Measurements from ENCODE around the gene SIX1.

Gene SIX1

GRCh38 chr14:60654334-60654821 lies 5.1 kb upstream of the SIX1 start:
- Histone ChIP-seq H3K9ac (no peak overlapping the region), H3K36me3 (ENCODE audit: insufficient read depth) (no peaks in the 10 kb centered on the region), H2AFZ (ENCODE audit: low read depth) (no peak overlapping the region), H4K20me1 (ENCODE audit: insufficient read depth) (no peaks in the 10 kb centered on the region), H3K4me2 (no peak overlapping the region), H3K4me1 (ENCODE audit: low read depth, poor library complexity, severe bottlenecking) (no peaks in the 10 kb centered on the region), H3K79me2 (ENCODE audit: insufficient read depth, low read depth) (no peaks in the 10 kb centered on the region), H3K4me3 (IDR thresholded peaks at IDR 0.05; ENCODE audit: insufficient read depth, low read depth, low read length) (no peak overlapping the region), H3K27me3 (ENCODE audit: insufficient read depth, low read depth) (peaks cover 19% of the 10 kb centered on the region), H3K27ac (no peak overlapping the region)
- no peak for TF ChIP-seq CTCF (conservative IDR thresholded peaks at IDR 0.05; ENCODE audit: low read depth, low read length)

GRCh38 chr14:60653701-60654161 lies 4.5 kb upstream of the SIX1 start:
- H3K27me3 ChIP-seq (ENCODE audit: insufficient read depth, low read depth) = peaks cover 19% of the 10 kb centered on the region
- no peaks in the 10 kb centered on the region for H3K4me1 ChIP-seq (ENCODE audit: low read depth, poor library complexity, severe bottlenecking)
- no peak overlapping the region for H2AFZ ChIP-seq (ENCODE audit: low read depth)
- no peak overlapping the region for H3K4me2 ChIP-seq
- TF ChIP-seq CTCF (conservative IDR thresholded peaks at IDR 0.05; ENCODE audit: low read depth, low read length) = no peak
- H4K20me1 ChIP-seq (ENCODE audit: insufficient read depth) = no peaks in the 10 kb centered on the region
- H3K79me2 ChIP-seq (ENCODE audit: insufficient read depth, low read depth) = no peaks in the 10 kb centered on the region
- H3K27ac ChIP-seq = no peak overlapping the region
- no peak overlapping the region for H3K4me3 ChIP-seq (IDR thresholded peaks at IDR 0.05; ENCODE audit: insufficient read depth, low read depth, low read length)
- H3K9ac ChIP-seq = no peak overlapping the region
- no peaks in the 10 kb centered on the region for H3K36me3 ChIP-seq (ENCODE audit: insufficient read depth)

GRCh38 chr14:60652674-60653651 lies 3.7 kb upstream of the SIX1 start:
- no peaks in the 10 kb centered on the region for H3K36me3 ChIP-seq (ENCODE audit: insufficient read depth)
- H3K27ac ChIP-seq = no peak overlapping the region
- no peaks in the 10 kb centered on the region for H3K79me2 ChIP-seq (ENCODE audit: insufficient read depth, low read depth)
- peaks cover 3% of the 10 kb centered on the region for H3K4me1 ChIP-seq (ENCODE audit: low read depth, poor library complexity, severe bottlenecking)
- TF ChIP-seq CTCF (conservative IDR thresholded peaks at IDR 0.05; ENCODE audit: low read depth, low read length) = no peak
- no peak overlapping the region; the same call in 1 of the 2 replicates for H3K4me2 ChIP-seq
- H3K9ac ChIP-seq = no peak overlapping the region
- peaks cover 19% of the 10 kb centered on the region for H3K27me3 ChIP-seq (ENCODE audit: insufficient read depth, low read depth)
- H2AFZ ChIP-seq (ENCODE audit: low read depth) = no peak overlapping the region
- H4K20me1 ChIP-seq (ENCODE audit: insufficient read depth) = no peaks in the 10 kb centered on the region
- H3K4me3 ChIP-seq (IDR thresholded peaks at IDR 0.05; ENCODE audit: insufficient read depth, low read depth, low read length) = no peak overlapping the region

GRCh38 chr14:60651796-60652673 lies 2.8 kb upstream of the SIX1 start:
- no peak overlapping the region for H3K27ac ChIP-seq
- H3K79me2 ChIP-seq (ENCODE audit: insufficient read depth, low read depth) = no peaks in the 10 kb centered on the region
- no peaks in the 10 kb centered on the region for H3K36me3 ChIP-seq (ENCODE audit: insufficient read depth)
- no peak overlapping the region for H3K9ac ChIP-seq
- peaks cover 19% of the 10 kb centered on the region for H3K27me3 ChIP-seq (ENCODE audit: insufficient read depth, low read depth)
- no peak overlapping the region for H2AFZ ChIP-seq (ENCODE audit: low read depth)
- no peak overlapping the region for H3K4me2 ChIP-seq
- peaks cover 9% of the 10 kb centered on the region for H3K4me1 ChIP-seq (ENCODE audit: low read depth, poor library complexity, severe bottlenecking)
- no peaks in the 10 kb centered on the region for H4K20me1 ChIP-seq (ENCODE audit: insufficient read depth)
- no peak for TF ChIP-seq CTCF (conservative IDR thresholded peaks at IDR 0.05; ENCODE audit: low read depth, low read length)
- H3K4me3 ChIP-seq (IDR thresholded peaks at IDR 0.05; ENCODE audit: insufficient read depth, low read depth, low read length) = no peak overlapping the region
